GM18519 (cell line): Measurements from ENCODE around the gene PRRG1.
"Not testable (repeated sequence)": the region's sequence is repeated elsewhere in the genome, so short reads cannot be mapped to it uniquely, and the experiment has no call there.

Source experiments
- ATAC-seq: cut with Tn5 transposase; IDR thresholded peaks from one replicate; pipeline ENCODE4 v1.9.1; 2021; ENCODE audit warnings: mild to moderate bottlenecking, moderate library complexity; ENCODE audit not compliant: unreplicated experiment, low FRiP score

The PRRG1 gene

DNA sequence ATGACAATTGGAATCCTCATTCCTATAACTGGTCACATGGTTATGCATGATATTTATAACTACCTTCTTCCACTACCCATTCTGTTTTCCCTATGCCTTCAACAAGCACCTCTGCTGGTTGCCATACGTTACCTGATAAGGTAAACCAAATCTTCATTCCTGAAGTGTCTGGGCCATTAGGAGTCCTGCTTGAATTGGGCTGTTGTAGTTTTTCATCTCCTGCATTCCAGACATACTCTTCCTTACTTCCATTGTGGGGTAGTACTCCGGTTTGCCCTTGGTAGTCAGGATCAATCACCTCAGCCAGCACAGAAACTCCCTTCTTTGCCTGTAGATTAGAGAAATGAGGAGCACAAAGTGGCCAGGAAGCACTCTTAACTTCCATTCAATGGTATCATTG is 113.2 kb downstream of the PRRG1 start:
- ATAC-seq = no peak

DNA sequence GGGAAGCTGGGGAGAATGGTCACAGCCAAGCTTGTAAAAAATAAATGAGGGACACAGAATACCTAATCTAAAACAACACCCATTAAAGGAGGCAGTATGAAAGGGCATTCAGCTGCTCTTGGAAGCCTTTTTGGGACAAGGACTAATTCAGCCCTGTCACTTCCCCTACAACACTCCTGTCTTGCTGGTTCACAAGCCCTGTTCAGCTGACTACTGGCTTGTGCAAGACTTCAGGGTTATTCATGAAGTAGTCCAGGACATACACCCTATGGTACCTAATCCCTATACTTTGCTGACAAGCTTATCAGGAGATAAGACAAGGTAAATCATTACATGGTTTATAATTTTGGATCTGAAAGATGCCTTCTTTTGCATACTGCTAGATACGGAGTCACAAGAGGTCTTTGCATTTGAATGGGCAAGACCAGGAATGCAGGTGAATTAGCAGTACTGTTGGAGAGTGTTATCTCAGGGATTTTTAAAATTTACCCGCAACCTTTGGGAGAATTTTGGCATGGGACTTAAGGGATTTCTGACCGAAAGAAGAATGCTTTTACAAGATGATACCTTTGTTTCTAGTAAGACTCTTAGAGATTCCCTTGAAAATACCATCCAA is 119.1 kb downstream of the PRRG1 start:
- no peak for ATAC-seq

- ATAC-seq = no peak
Measured at GRCh38 chrX:37470711-37471110, 121.5 kb downstream of the PRRG1 start.

- ATAC-seq = no peak
Measured at GRCh38 chrX:37472836-37473235, 123.7 kb downstream of the PRRG1 start.

- ATAC-seq = no peak
Measured at GRCh38 chrX:37474478-37474877, 125.3 kb downstream of the PRRG1 start.

- no peak for ATAC-seq
Measured at GRCh38 chrX:37476571-37477170, 127.5 kb downstream of the PRRG1 start.

GRCh38 chrX:37484335-37484734 is 135.2 kb downstream of the PRRG1 start:
- ATAC-seq = not testable (repeated sequence)

GRCh38 chrX:37485429-37485828 is 136.3 kb downstream of the PRRG1 start:
- no peak for ATAC-seq

- ATAC-seq = no peak
Measured at GRCh38 chrX:37487271-37487670, 138.1 kb downstream of the PRRG1 start.

DNA sequence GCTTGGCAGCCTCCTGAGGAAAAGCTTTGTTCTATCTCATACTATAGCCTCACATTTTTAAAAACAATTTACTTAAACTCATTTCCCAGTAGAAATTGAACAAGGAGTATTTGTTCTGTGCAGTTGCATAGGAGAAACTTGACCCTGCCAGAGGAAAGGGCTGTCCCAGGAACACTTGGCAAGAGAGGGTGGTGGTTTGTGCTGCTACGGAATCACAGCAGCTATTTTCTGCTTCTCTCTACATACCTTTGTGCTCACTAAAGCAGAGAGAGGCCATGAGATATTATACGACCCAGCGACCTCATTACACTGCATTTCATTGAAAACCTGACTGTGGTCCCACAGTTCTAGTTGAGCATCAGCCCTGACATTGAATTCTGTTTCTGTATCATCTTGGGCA is 139.2 kb downstream of the PRRG1 start:
- ATAC-seq = no peak

- no peak for ATAC-seq
Measured at GRCh38 chrX:37491686-37492085, 142.5 kb downstream of the PRRG1 start.

DNA sequence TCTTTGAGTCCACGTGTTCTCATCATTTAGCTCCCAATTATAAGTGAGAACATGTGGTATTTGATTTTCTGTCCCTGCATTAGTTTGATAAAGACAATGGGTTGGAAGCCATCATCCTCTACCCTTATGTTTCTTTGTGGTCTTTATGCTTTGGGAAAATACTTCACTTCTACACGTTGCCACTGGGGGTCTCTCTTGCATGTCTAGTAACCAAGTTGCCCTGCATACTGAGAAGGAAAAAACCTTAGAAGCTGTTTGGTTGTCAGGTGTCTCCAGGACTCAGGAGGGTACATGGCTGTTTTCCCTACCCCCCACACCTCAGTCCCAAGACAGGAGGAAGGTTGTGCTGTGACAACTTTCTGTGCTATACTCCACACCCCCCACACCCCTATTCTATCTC is 146.6 kb downstream of the PRRG1 start:
- ATAC-seq = not testable (repeated sequence)

DNA sequence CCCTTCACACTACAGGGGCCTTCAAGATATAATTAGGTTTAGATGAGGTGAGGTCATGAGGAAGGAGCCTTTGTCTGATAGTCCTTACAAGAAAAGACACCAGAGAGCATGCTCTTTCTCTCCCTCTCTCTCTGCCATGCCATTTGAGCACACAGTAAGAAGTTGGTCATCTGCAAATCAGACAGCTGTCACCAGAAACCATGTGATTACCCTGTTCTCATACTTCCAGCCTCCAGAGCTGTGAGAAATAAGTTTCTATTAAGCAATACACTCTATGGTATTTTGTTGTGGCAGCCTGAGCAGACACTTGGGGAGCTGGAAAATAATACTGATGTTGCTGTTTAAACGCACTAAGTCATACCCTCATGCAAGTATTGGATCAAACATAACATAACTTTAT is 148.0 kb downstream of the PRRG1 start:
- not testable (repeated sequence) for ATAC-seq

GRCh38 chrX:37498323-37498722 is 149.2 kb downstream of the PRRG1 start:
- not testable (repeated sequence) for ATAC-seq

- not testable (repeated sequence) for ATAC-seq
Measured at GRCh38 chrX:37499649-37500048, 150.5 kb downstream of the PRRG1 start.

DNA sequence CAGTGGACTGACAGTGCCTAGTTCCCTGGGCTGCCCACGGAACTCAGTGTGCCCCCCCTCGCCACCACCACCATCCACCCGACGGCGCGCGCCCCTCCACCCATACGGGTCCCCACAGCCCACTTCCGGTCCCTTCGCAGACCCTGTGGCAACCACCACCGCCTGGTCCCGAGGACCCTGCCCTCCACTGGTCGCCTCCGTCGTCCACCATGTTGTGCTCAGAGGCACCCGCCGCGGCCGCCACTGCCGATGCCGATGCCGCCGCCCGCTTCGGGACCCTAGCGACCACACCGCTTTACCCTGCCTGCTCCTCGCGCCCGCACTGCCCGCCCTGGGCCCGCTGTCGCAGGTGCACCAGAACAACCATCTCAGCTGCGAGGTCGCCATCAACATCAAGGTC is 155.8 kb downstream of the PRRG1 start:
- no peak for ATAC-seq
